H1 (cell line): ENCODE measurements around the gene CD46. TPM values are rescaled to one million over a fixed set of nuclear protein-coding genes. Genes with fewer than 3 reads are reported as not detected.

Source experiments
- CTCF ChIA-PET: fragments of 300-600 bp; sonication (Branson Sonifier 250); formaldehyde crosslinking; loops from one replicate; lab custom pipeline; 2021; ENCODE audit not compliant: partially characterized antibody; lab: Charles Lee
- POLR2A ChIA-PET: fragments of 300-600 bp; sonication (Branson Sonifier 250); formaldehyde crosslinking; loops from one replicate; lab custom pipeline; 2021; ENCODE audit warnings: inconsistent platforms; ENCODE audit not compliant: partially characterized antibody; lab: Charles Lee
- DNase-seq, 2 experiments: peaks; one replicate each; pipeline versions ENCODE4 v3.0.0 to v3.0.0-alpha.2; 2010 to 2022; ENCODE audit warnings: low spot score in 2 of 2, low read depth in 1 of 2, mixed read lengths in 1 of 2
- FAIRE-seq: peaks from 2 replicates; lab custom pipeline; 2011; peaks lifted over from hg19 to GRCh38; lab: Jason Lieb, UNC
- H2AFZ ChIP-seq: 2 replicates; pipeline ENCODE4 v1.8.1; 2012; ENCODE audit warnings: low read length, inconsistent platforms
- H2AK5ac ChIP-seq: 2 replicates; pipeline ENCODE4 v1.6.1; 2013; ENCODE audit warnings: low read depth, low read length
- H2BK120ac ChIP-seq: replicated peaks from 2 replicates; pipeline ENCODE3; 2013; ENCODE audit warnings: low read depth, low read length, inconsistent platforms
- H2BK12ac ChIP-seq: 2 replicates; pipeline ENCODE4 v1.6.1; 2013; ENCODE audit warnings: low read depth, low read length
- H2BK15ac ChIP-seq: 2 replicates; pipeline ENCODE4 v1.6.1; 2013; ENCODE audit warnings: low read length
- H2BK20ac ChIP-seq: 2 replicates; pipeline ENCODE4 v1.6.1; 2013; ENCODE audit warnings: low read length
- H2BK5ac ChIP-seq: 2 replicates; pipeline ENCODE4 v1.6.1; 2013; ENCODE audit warnings: low read depth, low read length
- H3K14ac ChIP-seq: 2 replicates; pipeline ENCODE4 v1.6.1; 2013; ENCODE audit warnings: inconsistent platforms; ENCODE audit not compliant: insufficient read length
- H3K18ac ChIP-seq: 2 replicates; pipeline ENCODE4 v1.6.1; 2013; ENCODE audit warnings: low read length; ENCODE audit errors: extremely low read depth
- H3K23ac ChIP-seq: 2 replicates; pipeline ENCODE4 v1.6.1; 2013; ENCODE audit warnings: inconsistent platforms; ENCODE audit not compliant: insufficient read length
- H3K23me2 ChIP-seq: 2 replicates; pipeline ENCODE4 v1.6.1; 2013; ENCODE audit warnings: low read depth, low read length
- H3K27ac ChIP-seq: 2 replicates; pipeline ENCODE4 v1.6.1; 2011; ENCODE audit warnings: low read depth, low read length, inconsistent platforms
- H3K27me3 ChIP-seq, 4 experiments: replicated peaks in 1 of 4; 1 replicate in 1 of 4; 2 replicates in 3 of 4; pipeline versions ENCODE4 v1.6.1 to v1.8.1; 2011 to 2013; ENCODE audit warnings: low read length in 3 of 4, mild to moderate bottlenecking in 3 of 4, inconsistent platforms in 2 of 4, mixed read lengths in 2 of 4, moderate library complexity in 1 of 4; ENCODE audit not compliant: control insufficient read depth in 3 of 4, insufficient read depth in 3 of 4; ENCODE audit errors: extremely low read depth in 1 of 4
- H3K36me3 ChIP-seq, 4 experiments: 2 replicates each; pipeline versions ENCODE4 v1.6.1 to v1.8.1; 2011 to 2013; ENCODE audit warnings: mild to moderate bottlenecking in 4 of 4, low read length in 3 of 4, moderate library complexity in 2 of 4, control low read depth in 1 of 4, inconsistent platforms in 1 of 4; ENCODE audit not compliant: insufficient read depth in 4 of 4, control insufficient read depth in 2 of 4
- H3K4ac ChIP-seq: replicated peaks from 2 replicates; pipeline ENCODE3; 2013; ENCODE audit warnings: low read length, low read depth, mixed read lengths, inconsistent platforms; ENCODE audit not compliant: insufficient read length
- H3K4me1 ChIP-seq, 4 experiments: replicated peaks in 1 of 4; 1 replicate in 1 of 4; 2 replicates in 3 of 4; pipeline versions ENCODE4 v1.6.1 to v1.8.1; 2011 to 2013; ENCODE audit warnings: low read length in 3 of 4, inconsistent platforms in 2 of 4, mixed read lengths in 1 of 4; ENCODE audit not compliant: insufficient read depth in 4 of 4, control insufficient read depth in 3 of 4
- H3K4me2 ChIP-seq, 2 experiments: 2 replicates each; pipeline versions ENCODE4 v1.6.1 to v1.8.1; 2011 to 2013; ENCODE audit warnings: low read depth in 2 of 2, low read length in 2 of 2, control low read depth in 1 of 2, inconsistent platforms in 1 of 2, mild to moderate bottlenecking in 1 of 2; ENCODE audit not compliant: insufficient read depth in 1 of 2
- H3K4me3 ChIP-seq, 4 experiments: fragments of 200-600, 300-600 bp in 1 of 4; sonication (generic), shearing (Covaris generic), sonication (Bioruptor Twin) in 1 of 4; 2 replicates each; pipeline versions ENCODE4 v1.5.1 to v1.8.1; 2011 to 2016; ENCODE audit warnings: low read length in 4 of 4, low read depth in 3 of 4, control low read depth in 2 of 4, inconsistent platforms in 2 of 4, mild to moderate bottlenecking in 2 of 4, mixed read lengths in 1 of 4, moderate library complexity in 1 of 4; ENCODE audit not compliant: insufficient read depth in 2 of 4; ENCODE audit errors: extremely low read depth in 1 of 4
- H3K56ac ChIP-seq: replicated peaks from 2 replicates; pipeline ENCODE3; 2013; ENCODE audit warnings: low read depth, mild to moderate bottlenecking, mixed read lengths, low read length, inconsistent platforms; ENCODE audit not compliant: insufficient read length
- H3K79me1 ChIP-seq: 2 replicates; pipeline ENCODE4 v1.6.1; 2013; ENCODE audit warnings: low read depth, low read length, control low read depth
- H3K79me2 ChIP-seq, 2 experiments: 2 replicates each; pipeline versions ENCODE4 v1.6.1 to v1.8.1; 2012 to 2013; ENCODE audit warnings: low read length in 2 of 2, mild to moderate bottlenecking in 2 of 2, inconsistent platforms in 1 of 2; ENCODE audit not compliant: insufficient read depth in 2 of 2, control insufficient read depth in 1 of 2
- H3K9ac ChIP-seq, 4 experiments: replicated peaks in 1 of 4; 1 replicate in 1 of 4; 2 replicates in 3 of 4; pipeline versions ENCODE4 v1.6.1 to v1.8.1; 2011 to 2013; ENCODE audit warnings: low read depth in 3 of 4, low read length in 3 of 4, control low read depth in 2 of 4, mild to moderate bottlenecking in 2 of 4, moderate library complexity in 2 of 4, inconsistent platforms in 1 of 4; ENCODE audit errors: extremely low read depth in 1 of 4
- H3K9me3 ChIP-seq, 2 experiments: 2 replicates each; pipeline versions ENCODE4 v1.6.1 to v1.8.1; 2012 to 2013; ENCODE audit warnings: mild to moderate bottlenecking in 2 of 2, moderate library complexity in 2 of 2, control low read depth in 1 of 2, inconsistent platforms in 1 of 2, low read depth in 1 of 2, low read length in 1 of 2, mixed read lengths in 1 of 2; ENCODE audit not compliant: insufficient read depth in 2 of 2
- H4K20me1 ChIP-seq, 2 experiments: replicated peaks in 1 of 2; 2 replicates each; pipeline versions ENCODE3 to v1.8.1; 2011 to 2013; ENCODE audit warnings: inconsistent platforms in 2 of 2, low read length in 2 of 2, mild to moderate bottlenecking in 1 of 2; ENCODE audit not compliant: insufficient read depth in 2 of 2, control insufficient read depth in 1 of 2
- H4K5ac ChIP-seq: 2 replicates; pipeline ENCODE4 v1.6.1; 2013; ENCODE audit warnings: low read length, low read depth, mixed read lengths, inconsistent platforms; ENCODE audit not compliant: insufficient read length
- H4K8ac ChIP-seq: 2 replicates; pipeline ENCODE4 v1.8.0; 2013; ENCODE audit warnings: mild to moderate bottlenecking, moderate library complexity, low read length, inconsistent platforms; ENCODE audit not compliant: insufficient read depth; ENCODE audit errors: extremely low read depth
- H4K91ac ChIP-seq: replicated peaks from 2 replicates; pipeline ENCODE3; 2013; ENCODE audit warnings: low read length, mixed read lengths, inconsistent platforms; ENCODE audit not compliant: insufficient read length
- CBX5 ChIP-seq: fragments of 300-800, 300-1000 bp; sonication (generic); IDR thresholded peaks from 2 replicates; pipeline ENCODE4 v1.7.1; 2016; ENCODE audit warnings: antibody characterized with exemption, low read length, low read depth
- EP300 ChIP-seq, 2 experiments: IDR thresholded peaks; 1 replicate in 1 of 2; 2 replicates in 1 of 2; pipeline ENCODE4 v1.6.1; 2011 to 2012; ENCODE audit warnings: low read depth in 2 of 2, low read length in 2 of 2, mild to moderate bottlenecking in 2 of 2, borderline replicate concordance in 1 of 2, inconsistent platforms in 1 of 2, moderate library complexity in 1 of 2
- MAFK ChIP-seq: IDR thresholded peaks from 2 replicates; pipeline ENCODE4 v1.6.1; 2012; ENCODE audit warnings: low read depth, mild to moderate bottlenecking, improper control_type of control experiment, low read length
- RAD21 ChIP-seq, 2 experiments: IDR thresholded peaks in 1 of 2; conservative IDR thresholded peaks in 1 of 2; 2 replicates each; pipeline ENCODE4 v1.6.1; 2011; ENCODE audit warnings: low read depth in 2 of 2, low read length in 2 of 2, improper control_type of control experiment in 1 of 2, inconsistent platforms in 1 of 2, mild to moderate bottlenecking in 1 of 2, moderate library complexity in 1 of 2
- RNF2 ChIP-seq: fragments of 200-900, 300-1000 bp; sonication (generic); IDR thresholded peaks from 2 replicates; pipeline ENCODE4 v1.7.1; 2016; ENCODE audit warnings: borderline replicate concordance, low read depth, mild to moderate bottlenecking, antibody characterized with exemption, low read length; ENCODE audit not compliant: poor library complexity, severe bottlenecking; ENCODE audit errors: missing control alignments
- SIRT6 ChIP-seq: IDR thresholded peaks from one replicate; pipeline ENCODE4 v1.7.1; 2012; ENCODE audit warnings: low read length, inconsistent platforms
- SP1 ChIP-seq: IDR thresholded peaks from 2 replicates; pipeline ENCODE4 v1.6.1; 2011; ENCODE audit warnings: low read depth, low read length
- SP2 ChIP-seq: IDR thresholded peaks from 2 replicates; pipeline ENCODE4 v1.6.1; 2012; ENCODE audit warnings: mild to moderate bottlenecking, low read length, inconsistent platforms
- SRF ChIP-seq: IDR thresholded peaks from 2 replicates; pipeline ENCODE4 v1.6.1; 2011; ENCODE audit warnings: mild to moderate bottlenecking, low read depth, low read length, moderate library complexity
- TBP ChIP-seq: IDR thresholded peaks from 2 replicates; pipeline ENCODE4 v1.6.1; 2011; ENCODE audit warnings: low read depth, low read length, improper control_type of control experiment
- USF2 ChIP-seq: IDR thresholded peaks from 2 replicates; pipeline ENCODE4 v1.6.1; 2011; ENCODE audit warnings: low read length, improper control_type of control experiment
- WGBS, 2 experiments: shearing (Covaris generic) in 1 of 2; methylation state at CpG; one replicate each; pipeline versions ENCODE4 v1.1.6 to v1.1.7; 2013 to 2015; ENCODE audit warnings: low lambda C conversion rate in 2 of 2, mixed read lengths in 2 of 2, inconsistent platforms in 1 of 2, low coverage in 1 of 2, missing lambda C conversion rate in 1 of 2; ENCODE audit not compliant: insufficient replicate concordance in 2 of 2, insufficient coverage in 1 of 2, insufficient read length in 1 of 2; ENCODE audit errors: extremely low coverage in 1 of 2, missing lambda C conversion rate in 1 of 2; 5-methylcytosine and 5-hydroxymethylcytosine counted together
- polyA plus RNA-seq, 7 experiments: library from polyadenylated mRNA; depleted of rRNA in 3 of 7; stranded (reverse) in 5 of 7; unstranded in 2 of 7; fragments of >200 nt in 5 of 7; fragments of 200-250 nt in 2 of 7; gene quantifications; 1 replicate in 5 of 7; 2 replicates in 1 of 7; 4 replicates in 1 of 7; pipeline versions ENCODE4 v1.2.1 to v1.2.3, GENCODE V29; 2011 to 2013; ENCODE audit warnings: missing spikeins in 2 of 7, mixed read lengths in 2 of 7
- total RNA-seq: library from RNA; stranded (reverse); fragmentation: NEBNext Ultra II Directional; extraction: Animal tissue kit (Norgen Biotek cat#: 25700); gene quantifications from 2 replicates; pipeline ENCODE4 v1.2.1, GENCODE V29; 2021

Gene CD46
- total and polyA plus RNA-seq, 2 of the 8 experiments (the other 6 are each of a cell fraction or from before 2014, with no cell fraction given) = 60.9 to 113 TPM

GRCh38 chr1:207742850-207743555, 8.9 kb upstream of the CD46 start:
- no peak overlapping the region for H2BK120ac ChIP-seq
- no peak overlapping the region for H2BK20ac ChIP-seq
- no peak overlapping the region for H3K18ac ChIP-seq
- no peak overlapping the region for H3K56ac ChIP-seq
- no peaks in the 10 kb centered on the region for H4K20me1 ChIP-seq
- H3K4me2 ChIP-seq = no peak overlapping the region
- no peak overlapping the region for H3K27ac ChIP-seq
- H2BK15ac ChIP-seq = no peak overlapping the region
- H3K23ac ChIP-seq = no peak overlapping the region
- no peaks in the 10 kb centered on the region for H3K79me1 ChIP-seq
- ChIA-PET POLR2A (no interaction called here), CTCF (interaction anchor here (1.3 kb wide), 1 partner anchor 126 kb away, joined by 3 read pairs; no protein-coding TSS in a partner anchor)
- peaks cover 0 to 3% (median 1%) of the 10 kb centered on the region in 4 experiments; a peak in 2 of 7 replicates for H3K4me1 ChIP-seq
- no peaks in the 10 kb centered on the region for H3K36me3 ChIP-seq
- no peak for DNase-seq
- H3K27me3 ChIP-seq = no peaks in the 10 kb centered on the region
- peaks cover 4 to 12% of the 10 kb centered on the region in 2 experiments; a peak in 3 of 4 replicates for H3K9me3 ChIP-seq
- no peak overlapping the region for H3K4ac ChIP-seq
- H4K91ac ChIP-seq = no peak overlapping the region
- 89% methylated on average over 3 of the region's 3 CpGs; no CpG with 5 or more reads in 1 of the 2 experiments for WGBS, 2 experiments
- H4K5ac ChIP-seq = no peak overlapping the region
- no peak overlapping the region for H3K4me3 ChIP-seq
- no peak overlapping the region for H2AK5ac ChIP-seq
- H4K8ac ChIP-seq = no peak overlapping the region
- H3K79me2 ChIP-seq = no peaks in the 10 kb centered on the region
- no peak overlapping the region for H2BK5ac ChIP-seq
- no peak overlapping the region; a peak in 1 of 7 replicates for H3K9ac ChIP-seq
- no peak for FAIRE-seq
- no peak overlapping the region for H2AFZ ChIP-seq
- H2BK12ac ChIP-seq = no peak overlapping the region
- H3K14ac ChIP-seq = no peak overlapping the region
- H3K23me2 ChIP-seq = no peaks in the 10 kb centered on the region
- TF ChIP-seq SP2 = no peak
- TF ChIP-seq SRF = no peak
- no peak for TF ChIP-seq SP1
- TF ChIP-seq RAD21 (IDR thresholded peaks at IDR 0.05 in 1 of 2, conservative IDR thresholded peaks at IDR 0.05 in 1 of 2; ENCODE audit: low read depth in 2 of 2, low read length in 2 of 2) = no peak
- TF ChIP-seq RNF2 = no peak
- no peak for TF ChIP-seq SIRT6
- TF ChIP-seq CBX5 = no peak
- no peak for TF ChIP-seq TBP
- TF ChIP-seq USF2 = no peak
- no peak for TF ChIP-seq MAFK
- TF ChIP-seq EP300 (IDR thresholded peaks at IDR 0.05; ENCODE audit: borderline replicate concordance in 1 of 2, low read depth in 2 of 2, low read length in 2 of 2) = no peak
